Activated T-helper 17 cell treated with anti-CD3 and anti-CD28 coated beads, Interleukin-2, amount 50 U/mL, for 72 hours (primary cell): Measurements from ENCODE around the gene PYGM. TPM values are rescaled to one million over a fixed set of nuclear protein-coding genes. Genes with fewer than 3 reads are reported as not detected.
A peak's percentile ranks its signal among the peaks of the same experiment; 100 is the strongest.

Experiments
- ATAC-seq: fragments of 150-1000 bp; cut with Tn5 transposase; replicated peaks from 2 replicates; pipeline ENCODE4 v1.10.0; 2021; ENCODE audit warnings: mild to moderate bottlenecking, moderate library complexity
- H3K27ac Mint-ChIP-seq: one replicate; pipeline ENCODE4 v1.8.0; 2022; ENCODE audit warnings: mixed read lengths
- H3K27me3 Mint-ChIP-seq: one replicate; pipeline ENCODE4 v1.8.0; 2022; ENCODE audit warnings: mixed read lengths
- H3K36me3 Mint-ChIP-seq: one replicate; pipeline ENCODE4 v1.8.0; 2022; ENCODE audit warnings: low read depth, mild to moderate bottlenecking, mixed read lengths
- H3K4me1 Mint-ChIP-seq: one replicate; pipeline ENCODE4 v1.8.0; 2022; ENCODE audit warnings: mixed read lengths
- H3K4me3 Mint-ChIP-seq: one replicate; pipeline ENCODE4 v1.8.0; 2022; ENCODE audit warnings: mild to moderate bottlenecking, mixed read lengths
- H3K9me3 Mint-ChIP-seq: one replicate; pipeline ENCODE4 v1.8.0; 2022; ENCODE audit warnings: mixed read lengths
- total RNA-seq, 2 donors: library from RNA; stranded (reverse); gene quantifications; one replicate each; pipeline ENCODE4 v1.2.3, GENCODE V29; 2022

The PYGM gene
- total RNA-seq, 2 donors from 2014 or later = 4.0 to 4.7 TPM

- Mint-ChIP-seq H3K9me3 (no peaks in the 10 kb centered on the region), H3K4me3 (no peak overlapping the region), H3K27me3 (peaks cover 63% of the 10 kb centered on the region)
These were observed 41.5 kb downstream of the PYGM start for GRCh38 chr11:64718084-64718779.

GRCh38 chr11:64717268-64717578 is 42.6 kb downstream of the PYGM start:
- peaks cover under 1% of the 10 kb centered on the region for H3K4me1 Mint-ChIP-seq
- no peaks in the 10 kb centered on the region for H3K36me3 Mint-ChIP-seq
- H3K4me3 Mint-ChIP-seq = no peak overlapping the region
- H3K9me3 Mint-ChIP-seq = no peaks in the 10 kb centered on the region
- no peak overlapping the region for H3K27ac Mint-ChIP-seq
- no peak for ATAC-seq
- peaks cover 61% of the 10 kb centered on the region for H3K27me3 Mint-ChIP-seq

More at GRCh38 chr11:64718084-64718779, 41.5 kb downstream of the PYGM start:
- Mint-ChIP-seq H3K27ac (no peak overlapping the region), H3K36me3 (no peaks in the 10 kb centered on the region), H3K4me1 (no peaks in the 10 kb centered on the region)
- ATAC-seq = no peak

- Mint-ChIP-seq H3K36me3 (no peaks in the 10 kb centered on the region), H3K27me3 (peaks cover 64% of the 10 kb centered on the region), H3K4me1 (peaks cover 6% of the 10 kb centered on the region), H3K9me3 (no peaks in the 10 kb centered on the region), H3K4me3 (no peak overlapping the region), H3K27ac (no peak overlapping the region)
- ATAC-seq = no peak
These were observed 43.1 kb downstream of the PYGM start for GRCh38 chr11:64716473-64717267.

GRCh38 chr11:64715756-64716472 is 43.9 kb downstream of the PYGM start:
- H3K4me3 Mint-ChIP-seq = no peak overlapping the region
- H3K9me3 Mint-ChIP-seq = no peaks in the 10 kb centered on the region
- H3K27ac Mint-ChIP-seq = no peak overlapping the region
- H3K4me1 Mint-ChIP-seq = peaks cover 8% of the 10 kb centered on the region
- H3K27me3 Mint-ChIP-seq = peaks cover 68% of the 10 kb centered on the region
- ATAC-seq = no peak
- no peaks in the 10 kb centered on the region for H3K36me3 Mint-ChIP-seq

- Mint-ChIP-seq H3K27me3 (peaks cover 68% of the 10 kb centered on the region), H3K9me3 (no peaks in the 10 kb centered on the region), H3K4me3 (no peak overlapping the region), H3K36me3 (no peaks in the 10 kb centered on the region), H3K4me1 (peaks cover 8% of the 10 kb centered on the region), H3K27ac (no peak overlapping the region)
- ATAC-seq = no peak
These were observed 44.7 kb downstream of the PYGM start for GRCh38 chr11:64715110-64715509.

- no peak for ATAC-seq
- peaks cover 8% of the 10 kb centered on the region for H3K4me1 Mint-ChIP-seq
- peak overlapping the region; percentile 45 for H3K4me3 Mint-ChIP-seq
- no peaks in the 10 kb centered on the region for H3K9me3 Mint-ChIP-seq
- H3K36me3 Mint-ChIP-seq = no peaks in the 10 kb centered on the region
- peaks cover 67% of the 10 kb centered on the region for H3K27me3 Mint-ChIP-seq
- H3K27ac Mint-ChIP-seq = no peak overlapping the region
These were observed 45.1 kb downstream of the PYGM start for GRCh38 chr11:64714666-64715065.

- peak overlapping the region; percentile 45 for H3K4me3 Mint-ChIP-seq
- no peaks in the 10 kb centered on the region for H3K36me3 Mint-ChIP-seq
- ATAC-seq = no peak
- no peak overlapping the region for H3K27ac Mint-ChIP-seq
- peaks cover 69% of the 10 kb centered on the region for H3K27me3 Mint-ChIP-seq
- H3K9me3 Mint-ChIP-seq = no peaks in the 10 kb centered on the region
- peaks cover 8% of the 10 kb centered on the region for H3K4me1 Mint-ChIP-seq
These were observed 45.9 kb downstream of the PYGM start for GRCh38 chr11:64713781-64714363.

- ATAC-seq = peak; percentile 28
- no peaks in the 10 kb centered on the region for H3K9me3 Mint-ChIP-seq
- peaks cover 8% of the 10 kb centered on the region for H3K4me1 Mint-ChIP-seq
- H3K27ac Mint-ChIP-seq = no peak overlapping the region
- H3K36me3 Mint-ChIP-seq = no peaks in the 10 kb centered on the region
- H3K27me3 Mint-ChIP-seq = peaks cover 69% of the 10 kb centered on the region
- H3K4me3 Mint-ChIP-seq = no peak overlapping the region
These were observed 46.6 kb downstream of the PYGM start for GRCh38 chr11:64713016-64713707.

- H3K4me3 Mint-ChIP-seq = peak overlapping the region; percentile 29
- H3K9me3 Mint-ChIP-seq = no peaks in the 10 kb centered on the region
- H3K27me3 Mint-ChIP-seq = peaks cover 67% of the 10 kb centered on the region
- no peak overlapping the region for H3K27ac Mint-ChIP-seq
- H3K4me1 Mint-ChIP-seq = peaks cover 8% of the 10 kb centered on the region
- no peaks in the 10 kb centered on the region for H3K36me3 Mint-ChIP-seq
- ATAC-seq = no peak
These were observed 47.3 kb downstream of the PYGM start for GRCh38 chr11:64712430-64713015.

GRCh38 chr11:64711956-64712362 is 47.8 kb downstream of the PYGM start:
- Mint-ChIP-seq H3K27ac (no peak overlapping the region), H3K4me3 (peak overlapping the region; percentile 29), H3K36me3 (no peaks in the 10 kb centered on the region), H3K9me3 (no peaks in the 10 kb centered on the region), H3K27me3 (peaks cover 61% of the 10 kb centered on the region), H3K4me1 (peaks cover 8% of the 10 kb centered on the region)
- no peak for ATAC-seq

- peaks cover 8% of the 10 kb centered on the region for H3K4me1 Mint-ChIP-seq
- H3K4me3 Mint-ChIP-seq = peak overlapping the region; percentile 29
- no peaks in the 10 kb centered on the region for H3K9me3 Mint-ChIP-seq
- peaks cover 58% of the 10 kb centered on the region for H3K27me3 Mint-ChIP-seq
- ATAC-seq = no peak
- H3K36me3 Mint-ChIP-seq = no peaks in the 10 kb centered on the region
- H3K27ac Mint-ChIP-seq = no peak overlapping the region
These were observed 48.4 kb downstream of the PYGM start for GRCh38 chr11:64711138-64711955.

GRCh38 chr11:64710418-64711137 is 49.2 kb downstream of the PYGM start:
- ATAC-seq = no peak
- Mint-ChIP-seq H3K9me3 (no peaks in the 10 kb centered on the region), H3K4me3 (no peak overlapping the region), H3K36me3 (no peaks in the 10 kb centered on the region), H3K4me1 (peaks cover 8% of the 10 kb centered on the region), H3K27ac (no peak overlapping the region), H3K27me3 (peaks cover 55% of the 10 kb centered on the region)

GRCh38 chr11:64705501-64705900 is 54.3 kb downstream of the PYGM start:
- no peak overlapping the region for H3K27ac Mint-ChIP-seq

More at GRCh38 chr11:64705501-64705900, 54.3 kb downstream of the PYGM start:
- H3K4me3 Mint-ChIP-seq = no peak overlapping the region
- no peaks in the 10 kb centered on the region for H3K4me1 Mint-ChIP-seq
- no peaks in the 10 kb centered on the region for H3K36me3 Mint-ChIP-seq
- H3K9me3 Mint-ChIP-seq = no peaks in the 10 kb centered on the region
- peaks cover 30% of the 10 kb centered on the region for H3K27me3 Mint-ChIP-seq
- no peak for ATAC-seq
